Measurements from ENCODE around the gene FAM81A.

FAM81A gene

DNA sequence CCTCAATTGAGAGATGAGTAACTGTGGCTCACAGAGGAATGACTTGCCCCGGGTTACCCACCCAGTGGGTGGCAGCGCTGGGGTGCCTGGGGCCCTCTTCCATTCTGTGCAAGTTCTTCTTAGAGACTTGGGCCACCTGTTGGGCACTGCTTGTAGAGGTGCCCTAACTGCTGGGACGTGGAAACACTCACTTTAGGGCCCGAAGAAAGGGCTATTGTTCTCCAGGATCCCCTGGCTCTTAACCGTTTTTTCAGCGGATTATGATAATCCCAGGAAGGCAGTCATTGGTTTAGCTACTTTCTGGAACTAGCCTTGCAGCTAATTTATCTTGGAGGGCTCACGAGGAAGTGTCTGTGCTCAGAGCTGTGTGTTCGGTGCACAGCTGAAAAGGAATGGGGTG lies 107.6 kb downstream of the FAM81A start:
- DNase-seq: no peak

DNA sequence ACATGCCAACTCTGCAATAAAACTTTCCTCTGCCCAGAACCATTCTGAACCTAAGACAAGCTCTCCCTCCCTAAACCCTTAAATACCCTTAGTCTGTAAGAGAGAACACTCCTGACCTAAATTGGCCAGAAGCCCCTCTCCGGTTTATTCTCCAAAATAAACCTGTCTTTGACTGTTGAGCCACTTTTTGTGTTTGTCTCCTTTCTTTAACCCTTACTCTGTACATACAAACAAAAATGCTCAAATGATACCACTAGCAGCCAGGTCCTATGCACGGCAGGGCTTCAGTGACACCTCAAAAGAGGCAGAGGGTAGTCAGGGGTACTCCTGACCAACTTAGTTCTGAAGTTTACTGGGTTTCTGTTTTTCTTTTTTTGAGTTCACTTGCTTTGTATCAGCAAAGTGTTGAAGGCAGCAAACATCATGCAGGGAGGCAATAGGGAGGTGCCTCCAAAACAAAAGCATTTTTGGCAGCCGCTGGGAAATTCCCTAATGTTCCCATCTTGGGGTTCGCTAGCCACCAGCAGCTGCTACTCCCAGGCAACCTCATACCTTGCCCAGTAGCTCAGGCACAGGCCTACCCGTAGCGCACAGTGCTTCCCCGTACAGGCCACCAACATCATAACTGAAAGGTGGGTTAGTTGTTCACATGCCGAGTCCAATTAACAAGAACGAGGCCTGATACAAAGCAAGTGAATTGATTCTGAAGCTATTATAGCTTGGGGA lies 110.7 kb downstream of the FAM81A start:
- no peak for DNase-seq

DNA sequence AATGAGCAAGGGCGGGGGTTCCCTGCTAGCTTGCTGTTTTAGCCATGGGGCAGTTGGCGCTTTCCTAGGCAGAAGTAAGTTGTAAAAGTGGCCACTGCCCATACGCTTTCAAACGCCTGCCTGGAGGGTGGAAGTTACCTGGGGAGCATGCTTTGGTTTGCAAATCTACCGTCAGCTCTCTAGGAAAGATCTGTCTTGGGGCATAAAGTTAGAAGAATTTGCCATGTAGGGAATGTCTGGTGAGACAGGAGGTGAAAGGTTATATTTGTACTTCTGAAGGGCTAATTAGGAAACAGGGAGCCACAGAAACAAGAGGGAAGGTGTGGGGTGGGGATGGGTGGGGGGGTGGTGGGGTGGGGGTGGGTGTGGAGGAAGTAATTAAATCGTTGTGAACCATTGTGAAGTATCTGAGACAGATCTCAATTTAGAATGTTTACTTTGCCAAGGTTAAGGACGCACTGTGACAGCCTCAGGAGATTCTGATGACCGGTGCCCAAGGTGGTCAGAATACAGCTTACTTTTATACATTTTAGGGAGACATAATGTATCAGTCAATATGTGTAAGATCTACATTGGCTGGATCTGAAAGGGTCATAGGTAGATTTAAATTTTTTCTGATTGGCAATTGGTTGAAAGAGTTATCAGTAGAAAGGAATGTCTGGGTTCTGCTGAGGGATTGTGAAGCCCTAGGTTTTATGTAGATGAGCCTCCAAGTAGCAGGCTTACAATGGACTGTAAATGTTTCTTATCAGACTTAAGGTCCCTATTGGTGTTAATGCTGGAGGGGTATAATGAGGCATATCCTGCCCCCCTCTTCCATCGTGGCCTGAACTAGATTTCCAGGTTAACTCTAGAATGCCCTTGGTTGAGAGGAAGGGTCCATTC lies 111.6 kb downstream of the FAM81A start:
- no peak for DNase-seq

DNA sequence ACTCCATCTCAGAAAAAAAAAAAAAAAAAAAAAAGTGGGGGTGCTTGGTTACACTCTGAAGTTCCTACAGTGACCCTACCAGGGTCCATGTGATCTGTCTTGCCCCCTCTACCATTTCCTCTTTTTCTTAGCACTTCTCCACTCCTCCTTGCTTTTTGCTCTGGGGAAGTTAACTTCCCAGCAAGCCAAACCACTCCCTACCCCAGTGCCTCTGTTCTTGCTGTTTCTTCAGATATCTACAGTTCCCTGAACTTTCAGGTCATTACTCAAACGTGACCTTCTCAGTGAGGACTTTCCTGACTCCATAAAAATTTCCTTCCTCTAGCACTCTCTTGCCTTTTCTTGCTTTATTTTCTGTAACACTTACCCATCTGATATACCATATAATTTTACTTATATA lies 112.5 kb downstream of the FAM81A start:
- DNase-seq: no peak

DNA sequence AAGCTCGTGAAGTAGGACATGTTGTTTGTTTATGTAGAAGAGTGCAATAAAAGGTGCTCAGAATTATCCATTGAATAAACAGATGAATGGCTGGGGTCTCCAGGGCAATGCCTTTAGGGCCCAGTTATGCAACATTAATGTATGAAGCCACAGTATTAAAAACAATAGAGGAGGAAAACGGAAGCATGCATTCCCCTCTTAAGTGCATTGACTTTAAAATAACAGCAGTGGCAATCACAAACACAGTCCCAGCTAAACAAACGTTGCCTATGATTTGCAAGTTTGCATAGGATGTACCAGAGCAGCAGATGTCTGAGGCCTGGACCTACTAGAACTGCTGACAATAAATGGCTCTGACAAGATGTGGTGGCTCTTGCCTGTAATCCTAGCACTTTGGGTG lies 113.0 kb downstream of the FAM81A start:
- DNase-seq: no peak

DNA sequence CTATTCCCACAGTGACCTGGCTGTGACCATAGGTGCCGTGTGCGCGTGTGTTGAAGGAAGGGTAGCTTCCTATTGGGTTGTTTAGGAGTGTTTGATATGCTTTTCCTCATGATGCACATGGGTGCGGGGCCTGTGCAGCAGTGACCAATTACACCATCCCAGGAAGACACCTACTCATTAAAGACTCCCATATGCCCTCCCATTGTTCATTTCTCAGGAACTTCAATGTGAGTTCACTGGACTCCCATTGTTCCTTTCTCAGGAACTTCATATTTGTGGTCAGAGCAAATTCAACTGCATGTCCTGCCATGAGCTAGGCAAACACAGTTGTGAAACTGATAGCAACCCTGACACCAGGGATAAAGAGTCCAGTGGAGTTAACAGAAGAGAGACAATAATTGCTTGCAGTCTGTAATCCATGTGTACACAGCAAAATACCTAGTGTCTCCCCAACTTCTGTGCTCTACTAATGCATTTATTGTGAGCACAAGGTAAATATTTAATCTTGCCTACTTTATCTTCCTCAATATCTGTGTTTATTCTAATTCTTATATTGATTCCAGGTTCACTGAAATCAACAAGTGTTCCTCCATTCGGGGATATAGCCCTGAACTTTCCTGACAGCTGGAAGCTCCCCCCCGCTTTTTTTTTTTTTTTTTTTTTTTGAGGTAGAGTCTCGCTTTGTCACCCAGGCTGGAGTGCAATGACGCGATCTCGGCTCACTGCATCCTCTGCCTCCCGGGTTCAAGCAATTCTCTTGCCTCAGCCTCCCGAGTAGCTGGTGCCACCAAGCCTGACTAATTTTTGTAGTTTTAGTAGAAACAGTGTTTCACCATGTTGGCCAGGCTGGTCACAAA lies 116.1 kb downstream of the FAM81A start:
- DNase-seq: no peak

DNA sequence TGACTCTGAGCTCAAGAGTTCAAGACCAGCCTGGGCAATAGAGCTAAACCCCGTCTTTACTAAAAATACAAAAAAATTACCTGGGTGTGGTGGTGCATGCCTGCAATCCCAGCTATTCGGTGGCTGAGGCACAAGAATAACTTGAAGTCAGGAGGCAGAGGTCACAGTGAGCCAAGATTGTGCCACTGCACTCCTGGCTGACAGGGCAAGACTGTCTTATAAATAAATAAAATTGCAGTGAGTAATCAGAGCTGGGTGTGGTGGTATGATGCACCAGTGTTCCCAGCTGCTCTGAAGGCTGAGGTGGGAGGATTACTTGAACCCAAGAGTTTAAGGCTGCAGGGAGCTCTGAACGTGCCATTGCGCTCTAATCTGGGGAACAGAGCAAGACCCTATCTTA lies 117.7 kb downstream of the FAM81A start:
- DNase-seq: no peak

DNA sequence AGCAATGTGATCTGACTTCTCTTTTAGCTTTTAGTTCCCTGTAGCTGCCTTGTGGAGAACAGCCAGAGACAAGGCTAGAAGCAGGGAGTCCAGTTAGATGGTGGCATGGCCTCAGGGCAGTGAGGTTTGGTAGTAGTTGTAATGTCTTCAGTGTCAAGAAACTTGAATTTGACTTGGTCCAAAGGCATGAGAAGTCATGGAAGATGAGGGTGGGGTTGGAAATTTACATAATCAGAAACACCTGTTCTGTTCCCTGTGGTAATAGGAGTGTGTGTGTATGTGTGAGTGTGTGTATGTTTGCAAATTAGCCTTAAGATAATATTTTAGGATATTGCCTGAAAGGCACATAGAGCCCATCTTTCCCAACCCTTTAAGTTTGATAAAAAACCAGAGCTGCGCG lies 118.4 kb downstream of the FAM81A start:
- no peak for DNase-seq

DNA sequence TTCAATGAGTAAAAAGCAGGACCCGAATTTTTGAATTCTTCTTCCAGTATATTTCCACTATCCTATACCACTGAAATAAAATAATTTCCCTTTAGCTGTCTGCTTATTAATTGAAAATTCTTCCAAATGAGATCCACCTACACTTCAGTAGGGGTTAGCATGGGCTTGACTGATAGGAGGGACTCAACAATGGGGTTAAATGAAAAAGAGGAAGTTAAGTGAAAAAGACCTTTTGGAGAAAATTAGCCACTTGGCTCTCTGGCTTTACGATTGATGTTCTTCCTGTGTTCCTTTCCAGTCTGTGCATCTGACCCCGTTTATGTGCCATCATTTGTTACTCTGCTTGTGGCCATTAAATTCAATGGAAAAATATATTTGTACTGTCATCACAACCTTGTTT lies 119.6 kb downstream of the FAM81A start:
- DNase-seq: no peak

DNA sequence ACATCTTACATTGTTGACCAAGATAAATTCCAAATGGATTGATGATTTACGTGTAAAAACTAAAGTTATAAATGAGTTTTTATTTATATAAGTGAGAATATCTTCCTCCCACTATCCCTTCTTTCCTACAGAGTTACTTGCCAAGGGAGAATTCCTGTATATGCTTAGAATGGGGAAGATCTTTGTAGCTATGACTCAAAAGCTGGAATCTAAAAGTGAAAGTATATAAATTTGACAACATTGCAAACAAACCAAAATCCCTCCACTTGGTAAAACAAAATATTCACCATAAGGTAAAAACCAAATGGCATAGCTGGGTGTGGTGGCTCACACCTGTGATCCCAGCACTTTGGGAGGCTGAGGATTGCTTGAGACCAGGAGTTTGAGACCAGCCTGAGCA lies 120.9 kb downstream of the FAM81A start:
- no peak for DNase-seq

DNA sequence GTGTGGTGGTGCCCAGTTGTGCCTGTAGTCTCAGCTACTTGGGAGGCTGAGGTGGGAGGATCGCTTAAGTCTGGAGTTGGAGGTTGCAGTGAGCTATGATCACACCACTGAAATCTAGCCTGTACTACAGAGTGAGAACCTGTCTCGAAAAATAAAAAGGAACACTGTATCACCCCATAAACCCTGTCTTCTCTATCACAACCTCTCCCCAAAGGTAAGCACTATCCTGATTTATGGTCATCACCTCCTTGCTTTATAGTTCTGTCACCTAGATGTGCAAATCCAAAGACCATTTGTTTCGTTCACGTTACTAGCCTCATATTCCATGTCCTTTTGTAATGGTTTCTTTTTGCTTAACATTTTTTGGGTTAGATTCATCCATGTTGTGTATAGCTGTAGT lies 123.6 kb downstream of the FAM81A start:
- DNase-seq: no peak

DNA sequence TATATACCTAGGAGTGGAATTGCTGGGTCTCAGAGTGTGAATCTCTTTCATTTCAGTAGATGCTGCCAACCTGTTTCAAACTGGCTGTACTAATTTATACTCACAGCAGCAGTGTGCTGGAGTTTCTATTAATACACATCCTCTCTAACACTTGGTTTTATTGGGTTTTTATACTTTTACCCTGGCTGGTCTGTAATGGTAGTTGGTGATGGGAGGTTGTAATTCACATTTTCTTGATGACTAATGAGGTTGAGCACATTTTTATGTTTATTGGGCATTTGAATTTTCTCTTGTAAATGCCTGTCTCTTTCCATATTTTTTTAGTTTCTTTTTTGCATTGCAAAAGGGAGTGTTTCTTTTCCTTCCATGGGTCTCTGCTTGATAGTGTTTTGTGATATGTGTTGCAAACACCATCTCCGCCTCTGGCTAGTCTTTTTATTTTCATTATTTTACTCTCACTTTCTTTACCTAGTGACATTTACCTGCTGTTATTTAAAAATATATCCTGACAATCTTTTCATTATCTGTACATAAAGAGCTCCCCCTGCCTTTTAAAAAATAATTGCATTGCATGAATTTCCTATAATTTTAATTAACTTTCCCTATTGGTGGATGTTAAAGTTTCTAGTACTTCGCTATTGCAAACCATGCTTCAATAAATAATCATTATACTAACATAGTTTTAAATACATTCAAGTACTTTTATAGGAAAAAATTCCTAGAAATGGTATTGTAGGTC lies 124.6 kb downstream of the FAM81A start:
- no peak for DNase-seq

DNA sequence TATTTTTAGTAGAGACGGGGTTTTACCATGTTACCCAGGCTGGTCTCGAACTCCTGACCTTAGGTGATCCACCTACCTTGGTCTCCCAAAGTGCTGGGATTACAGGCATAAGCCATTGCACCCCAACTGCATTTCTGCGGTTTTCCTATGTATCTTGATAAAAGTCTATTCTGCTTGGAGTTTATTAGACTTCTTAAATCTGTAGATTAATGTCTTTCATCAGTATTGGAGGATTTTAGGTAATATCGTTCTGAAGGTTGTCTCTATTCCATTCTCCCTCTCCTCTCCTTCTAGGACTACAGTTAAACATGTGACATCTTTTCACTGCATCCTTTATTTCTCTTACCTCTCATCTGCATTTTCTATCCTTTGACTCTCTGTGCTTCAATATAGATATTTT lies 127.3 kb downstream of the FAM81A start:
- DNase-seq: no peak

DNA sequence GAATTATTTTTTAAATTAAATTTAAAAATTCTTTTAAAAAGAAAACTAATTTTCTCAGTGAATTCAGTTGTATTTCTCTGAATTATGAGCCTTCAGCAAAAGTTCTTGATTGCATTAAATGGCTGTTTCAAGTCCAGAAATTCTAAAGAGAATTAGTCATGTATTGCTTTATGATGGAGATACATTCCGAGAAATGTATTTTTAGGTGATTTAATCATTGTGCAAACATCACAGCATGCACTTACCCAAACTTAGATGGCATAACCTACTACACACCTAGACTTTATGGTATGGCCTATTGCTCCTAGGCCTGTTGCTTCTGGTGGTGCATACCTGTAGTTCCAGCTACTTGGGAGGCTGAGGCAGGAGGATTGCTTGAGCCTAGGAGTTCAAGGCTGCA lies 129.3 kb downstream of the FAM81A start:
- DNase-seq: no peak

DNA sequence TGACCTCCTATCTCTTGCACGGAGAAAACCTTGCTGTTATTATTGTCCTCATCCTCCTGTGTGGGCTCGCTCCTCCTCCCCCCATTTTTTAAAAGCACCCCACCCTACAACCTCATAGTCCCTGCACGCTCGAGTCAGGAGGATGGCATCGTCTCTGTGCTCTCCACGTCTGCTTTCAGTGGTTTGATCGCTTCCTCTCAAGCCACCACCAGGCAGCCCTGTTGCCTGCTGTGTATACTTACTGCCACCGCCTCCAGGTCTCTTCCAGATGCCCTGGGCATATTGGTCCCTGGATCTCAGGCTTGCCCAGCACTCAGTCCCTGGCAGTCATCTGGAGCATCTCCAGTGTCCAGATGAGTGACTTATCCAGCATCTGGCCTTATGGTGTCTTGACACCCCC lies 131.5 kb downstream of the FAM81A start:
- no peak for DNase-seq

DNA sequence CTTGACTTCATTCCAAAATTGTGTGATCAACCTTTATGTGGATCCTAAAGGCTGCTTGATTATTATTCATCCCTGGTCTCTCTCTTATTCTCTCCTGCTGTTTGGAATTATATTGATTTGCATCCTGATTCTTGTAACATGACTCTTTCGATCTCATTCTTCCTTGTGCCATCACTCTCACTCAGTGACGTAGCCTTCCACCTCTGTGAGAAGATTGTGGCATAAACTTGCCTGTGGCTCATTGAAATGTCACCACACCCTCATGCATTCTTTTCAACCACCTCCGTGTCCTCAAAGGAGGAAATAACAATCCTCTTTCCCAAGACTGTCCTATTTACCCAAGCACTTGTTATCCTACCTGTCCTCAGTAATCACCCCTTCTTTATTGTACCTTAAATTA lies 132.3 kb downstream of the FAM81A start:
- no peak for DNase-seq

DNA sequence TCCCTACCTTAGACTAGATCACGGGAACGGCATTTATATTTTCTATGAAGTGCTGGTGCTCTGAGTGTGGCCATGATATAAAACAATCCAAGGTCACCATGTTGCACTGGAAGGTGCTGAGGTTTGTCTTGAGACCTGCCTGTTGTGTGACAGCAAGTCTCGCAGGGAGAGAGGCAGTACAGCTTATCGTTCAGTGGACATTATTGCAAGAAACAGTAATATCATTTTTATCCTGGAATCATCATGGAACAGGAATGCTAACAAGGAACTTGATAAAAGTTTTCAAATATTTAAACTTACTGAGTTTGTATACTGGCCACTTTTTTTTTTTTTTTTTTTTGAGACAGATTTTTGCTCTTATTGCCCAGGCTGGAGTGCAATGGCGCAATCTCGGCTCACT lies 133.6 kb downstream of the FAM81A start:
- DNase-seq: no peak
